ENCODE results near the gene PRCC.

Gene PRCC

DNA sequence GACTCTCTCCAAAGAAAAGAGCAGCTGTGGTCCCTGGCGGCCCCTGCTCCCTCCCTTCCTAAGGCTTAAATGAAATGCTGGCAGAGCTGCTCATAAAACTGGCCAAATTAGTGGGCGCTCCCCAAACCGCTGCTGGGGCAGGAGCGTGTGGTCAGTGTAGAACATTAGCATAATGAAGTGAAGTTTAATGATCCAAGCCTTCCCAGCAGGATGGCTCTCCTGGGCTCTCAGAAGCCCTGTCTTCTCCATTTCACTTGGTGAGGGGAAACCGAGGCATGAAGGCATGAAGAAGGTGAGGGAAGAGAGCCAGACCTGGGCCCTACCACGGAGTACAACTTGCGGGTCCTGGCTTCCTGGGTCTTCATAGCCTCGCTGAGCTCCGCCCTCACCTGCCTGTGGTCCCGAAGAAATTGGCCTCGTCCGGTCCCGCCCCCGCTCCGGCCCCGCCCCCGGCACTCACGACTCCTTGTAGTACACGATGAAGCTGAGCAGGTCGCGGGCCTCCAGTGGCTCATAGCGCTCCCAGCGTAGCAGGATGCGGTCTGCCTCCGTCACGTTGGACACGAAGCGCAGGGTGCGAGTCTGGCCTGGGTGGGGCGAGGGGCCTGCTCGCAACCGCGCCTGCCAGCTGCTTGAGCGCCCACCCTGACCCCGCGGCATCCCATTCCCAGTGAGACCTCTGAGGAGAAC is 81.3 kb downstream of the PRCC start:
- DNase-seq (ENCODE audit: low read depth, low spot score), result no peak
- H3K4me3 ChIP-seq (ENCODE audit: low read length), result no peak overlapping the region

DNA sequence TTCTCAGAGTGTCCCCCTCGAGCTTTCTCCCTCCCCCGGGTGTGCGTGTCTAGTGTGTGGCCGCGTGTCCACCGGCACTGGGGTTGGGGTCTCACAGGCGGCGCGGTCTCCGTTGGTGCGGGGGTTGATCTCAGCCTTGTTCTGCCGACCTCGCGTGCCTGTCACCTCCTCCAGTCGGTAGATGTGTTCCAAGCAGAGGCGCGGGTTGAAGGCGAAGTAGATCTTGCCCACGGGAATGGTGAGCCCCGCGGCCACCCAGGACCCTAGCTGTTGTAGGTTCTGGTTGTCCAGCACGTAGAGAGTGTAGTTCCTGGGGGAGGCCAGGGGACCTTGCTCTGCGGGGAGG is 81.8 kb downstream of the PRCC start:
- H3K4me3 ChIP-seq (ENCODE audit: low read length), result no peak overlapping the region
- DNase-seq (ENCODE audit: low read depth, low spot score), result no peak
